Astrocyte of the spinal cord (primary cell): ENCODE results near the gene MRPL30.
A peak's percentile ranks its signal among the peaks of the same experiment; 100 is the strongest.

ENCODE experiments used
- DNase-seq: peaks from one replicate; pipeline ENCODE4 v3.0.0; 2011; ENCODE audit warnings: low read depth, low spot score
- H3K4me3 ChIP-seq: 2 replicates; pipeline ENCODE4 v1.5.1; 2011; ENCODE audit warnings: low read depth, mild to moderate bottlenecking, low read length, moderate library complexity
- in situ Hi-C: cut with HindIII; loops from 2 replicates; pipeline ENCODE4 v1.10.0; 2017; ENCODE audit warnings: low sequenced_read_pairs
- TF ChIP-seq, protein P1 (sequence below): IDR thresholded peaks from 2 replicates; pipeline ENCODE4 v1.5.1; 2012; ENCODE audit warnings: low read depth, mild to moderate bottlenecking, low read length, inconsistent platforms

MRPL30 gene

DNA sequence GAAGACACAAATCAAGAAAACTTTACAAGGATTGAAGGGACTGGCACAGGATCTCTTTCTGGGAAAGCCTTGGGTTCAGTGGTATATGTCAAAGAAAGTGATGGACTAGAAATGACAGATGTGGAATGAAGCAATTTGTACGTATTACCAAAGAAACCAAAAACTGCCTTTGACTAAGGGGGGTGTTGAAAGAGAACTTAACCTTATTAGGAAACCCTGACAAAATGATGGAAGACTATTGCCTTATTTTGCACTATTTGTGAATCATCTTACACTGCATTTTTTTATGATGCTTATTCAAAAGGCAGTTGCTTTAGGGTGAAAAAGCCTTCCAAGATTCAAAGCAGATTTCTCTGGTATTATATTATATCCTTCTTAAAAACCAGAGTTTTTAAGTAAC is 30.3 kb upstream of the MRPL30 start:
- in situ Hi-C loops: no loop called here

DNA sequence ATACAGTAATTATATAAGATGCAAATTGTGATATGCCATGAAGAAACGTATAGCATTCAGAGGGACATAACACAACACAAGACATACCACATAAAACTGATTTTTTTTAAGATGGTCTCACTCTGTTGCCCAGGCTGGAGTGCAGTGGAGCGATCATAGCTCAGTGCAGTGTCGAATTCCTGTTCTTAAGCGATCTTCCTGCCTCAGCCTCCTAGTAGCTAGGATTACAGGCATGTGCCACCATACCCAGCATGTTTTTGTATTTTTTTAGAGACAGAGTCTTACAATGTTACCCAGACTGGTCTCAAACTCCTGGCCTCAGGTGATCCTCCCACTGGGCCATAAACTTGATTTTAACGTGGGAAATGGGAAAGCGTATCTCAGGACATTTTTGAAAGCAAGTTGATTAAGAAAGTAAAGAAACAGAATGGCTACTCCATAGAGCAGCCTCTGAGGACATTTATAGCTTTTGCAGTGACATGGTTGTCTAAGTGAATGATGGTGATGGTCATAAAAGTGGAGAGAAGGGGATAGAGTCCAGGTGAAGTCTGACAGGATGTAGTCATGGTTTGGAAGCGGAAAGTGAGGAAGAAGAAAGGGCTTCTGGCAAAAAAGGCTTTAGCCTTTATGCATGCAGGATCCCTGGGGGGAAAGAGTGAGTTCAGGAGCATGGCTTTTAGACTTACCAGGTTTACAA is 28.6 kb upstream of the MRPL30 start:
- in situ Hi-C loops: no loop called here
- no peak for DNase-seq

More for the DNA sequence above, 30.3 kb upstream of the MRPL30 start:
- TF ChIP-seq, protein P1, sequence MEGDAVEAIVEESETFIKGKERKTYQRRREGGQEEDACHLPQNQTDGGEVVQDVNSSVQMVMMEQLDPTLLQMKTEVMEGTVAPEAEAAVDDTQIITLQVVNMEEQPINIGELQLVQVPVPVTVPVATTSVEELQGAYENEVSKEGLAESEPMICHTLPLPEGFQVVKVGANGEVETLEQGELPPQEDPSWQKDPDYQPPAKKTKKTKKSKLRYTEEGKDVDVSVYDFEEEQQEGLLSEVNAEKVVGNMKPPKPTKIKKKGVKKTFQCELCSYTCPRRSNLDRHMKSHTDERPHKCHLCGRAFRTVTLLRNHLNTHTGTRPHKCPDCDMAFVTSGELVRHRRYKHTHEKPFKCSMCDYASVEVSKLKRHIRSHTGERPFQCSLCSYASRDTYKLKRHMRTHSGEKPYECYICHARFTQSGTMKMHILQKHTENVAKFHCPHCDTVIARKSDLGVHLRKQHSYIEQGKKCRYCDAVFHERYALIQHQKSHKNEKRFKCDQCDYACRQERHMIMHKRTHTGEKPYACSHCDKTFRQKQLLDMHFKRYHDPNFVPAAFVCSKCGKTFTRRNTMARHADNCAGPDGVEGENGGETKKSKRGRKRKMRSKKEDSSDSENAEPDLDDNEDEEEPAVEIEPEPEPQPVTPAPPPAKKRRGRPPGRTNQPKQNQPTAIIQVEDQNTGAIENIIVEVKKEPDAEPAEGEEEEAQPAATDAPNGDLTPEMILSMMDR: no peak
- no peak overlapping the region for H3K4me3 ChIP-seq
- no peak for DNase-seq

GRCh38 chr2:99153921-99154604 is 26.9 kb upstream of the MRPL30 start:
- in situ Hi-C loops: no loop called here
- peak; percentile 4 for DNase-seq

More for the DNA sequence above, 28.6 kb upstream of the MRPL30 start:
- H3K4me3 ChIP-seq: no peak overlapping the region
- TF ChIP-seq, protein P1: no peak

DNA sequence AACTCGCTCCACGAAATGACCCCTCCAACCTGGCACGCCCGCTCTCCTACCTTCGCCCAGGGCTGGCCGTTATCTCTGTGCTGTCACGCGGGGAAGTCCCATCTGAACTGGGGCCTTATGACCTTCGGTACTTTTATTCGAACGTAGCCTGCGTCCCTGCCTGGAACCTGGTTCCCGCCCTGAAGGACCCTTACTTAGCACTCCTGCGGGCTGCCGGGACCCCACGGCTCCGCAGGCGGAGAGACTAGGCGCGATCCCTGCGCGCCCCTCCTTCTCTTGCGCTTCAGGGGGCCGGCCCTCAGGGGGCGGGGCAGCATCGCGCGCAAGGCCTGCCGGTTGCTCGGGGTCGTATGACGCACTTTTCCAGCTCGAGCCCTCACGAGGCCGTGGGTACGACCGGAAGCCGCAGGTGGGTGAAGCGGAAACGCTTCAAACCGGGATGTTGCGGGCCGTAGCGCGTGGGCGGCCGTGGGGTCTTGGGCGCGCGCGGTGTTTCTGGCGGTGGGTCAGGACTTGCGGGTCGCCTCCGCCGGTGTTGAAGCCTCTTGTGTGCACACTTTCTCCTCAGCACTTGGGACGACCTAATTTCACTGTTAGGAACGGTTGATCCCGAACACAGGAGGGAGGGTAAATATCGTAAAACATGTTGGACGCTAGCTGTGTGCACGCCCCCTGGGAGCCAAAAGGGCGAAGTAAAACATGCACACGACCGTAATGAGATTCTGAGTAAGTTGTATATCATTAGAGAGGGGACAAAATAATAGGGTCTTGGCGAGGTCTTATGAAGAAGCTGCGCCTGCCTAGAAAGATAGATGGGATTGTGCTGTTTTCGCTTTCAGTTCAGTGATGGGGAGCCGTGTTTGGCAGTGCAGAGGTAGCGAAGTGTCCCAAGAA is 26.1 kb upstream of the MRPL30 start, which contains the start of the genes LIPT1 and TSGA10:
Gene LIPT1, plus strand, starts transcription at position 325 of the 894 bp plus-strand sequence. CDS start 6,991 bp downstream, outside the sequence.
Gene TSGA10, minus strand, starts transcription at position 300 of the 894 bp plus-strand sequence. CDS start 45,503 bp downstream, outside the sequence.
- peak within 1 kb of the TSS; percentile 82 for H3K4me3 ChIP-seq
- in situ Hi-C loops: no loop called here
- TF ChIP-seq, protein P1: peak; percentile 5
- DNase-seq: peak; percentile 90

More at GRCh38 chr2:99153921-99154604, 26.9 kb upstream of the MRPL30 start:
- TF ChIP-seq, protein P1: no peak
- peak overlapping the region; percentile 82 for H3K4me3 ChIP-seq

- TF ChIP-seq, protein P1: no peak
- no peak overlapping the region for H3K4me3 ChIP-seq
- in situ Hi-C loops: no loop called here
- DNase-seq: no peak
Measured at GRCh38 chr2:99156891-99157290, 24.1 kb upstream of the MRPL30 start.

DNA sequence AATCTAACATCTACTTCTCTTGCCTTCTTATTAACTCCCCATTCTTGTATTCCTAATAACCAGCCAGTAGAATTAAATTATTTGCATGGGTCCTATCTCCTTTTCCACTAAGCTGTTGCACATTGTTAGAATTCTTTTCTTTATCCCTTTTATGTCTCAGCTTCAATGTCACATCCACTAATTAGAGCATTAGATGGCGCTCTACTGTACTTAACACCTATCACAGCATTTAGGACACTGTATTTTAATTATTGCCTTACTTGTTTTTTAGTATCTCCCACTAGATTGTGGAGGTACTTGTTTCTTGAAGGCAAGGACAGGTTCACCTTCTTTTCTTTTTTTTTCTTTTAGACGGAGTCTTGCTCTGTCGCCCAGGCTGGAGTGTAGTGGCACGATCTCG is 22.4 kb upstream of the MRPL30 start:
- H3K4me3 ChIP-seq: no peak overlapping the region
- no peak for DNase-seq
- TF ChIP-seq, protein P1: no peak
- in situ Hi-C loops: no loop called here
